ENCODE measurements around the gene VWCE.

VWCE gene

DNA sequence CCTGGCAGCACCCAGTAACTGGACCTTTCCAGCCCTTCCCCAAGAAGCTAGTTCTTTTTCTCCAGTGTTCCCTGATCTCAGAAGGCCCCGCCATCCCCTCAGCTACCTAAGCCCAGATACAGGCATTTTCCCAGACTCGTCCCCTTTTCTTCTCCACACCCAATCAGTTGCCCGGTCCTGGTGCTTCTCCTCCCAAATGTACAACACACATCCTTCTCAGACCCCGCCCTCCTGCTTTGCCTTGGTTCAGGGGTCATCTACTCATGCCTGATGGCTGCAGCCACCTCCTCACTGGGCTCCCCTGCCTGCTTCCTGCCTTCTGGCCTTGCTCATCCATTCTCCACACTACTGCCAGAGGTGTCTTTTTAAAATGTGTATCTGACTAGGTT, 44.4 kb upstream of the VWCE start:
- TF ChIP-seq, protein P1, sequence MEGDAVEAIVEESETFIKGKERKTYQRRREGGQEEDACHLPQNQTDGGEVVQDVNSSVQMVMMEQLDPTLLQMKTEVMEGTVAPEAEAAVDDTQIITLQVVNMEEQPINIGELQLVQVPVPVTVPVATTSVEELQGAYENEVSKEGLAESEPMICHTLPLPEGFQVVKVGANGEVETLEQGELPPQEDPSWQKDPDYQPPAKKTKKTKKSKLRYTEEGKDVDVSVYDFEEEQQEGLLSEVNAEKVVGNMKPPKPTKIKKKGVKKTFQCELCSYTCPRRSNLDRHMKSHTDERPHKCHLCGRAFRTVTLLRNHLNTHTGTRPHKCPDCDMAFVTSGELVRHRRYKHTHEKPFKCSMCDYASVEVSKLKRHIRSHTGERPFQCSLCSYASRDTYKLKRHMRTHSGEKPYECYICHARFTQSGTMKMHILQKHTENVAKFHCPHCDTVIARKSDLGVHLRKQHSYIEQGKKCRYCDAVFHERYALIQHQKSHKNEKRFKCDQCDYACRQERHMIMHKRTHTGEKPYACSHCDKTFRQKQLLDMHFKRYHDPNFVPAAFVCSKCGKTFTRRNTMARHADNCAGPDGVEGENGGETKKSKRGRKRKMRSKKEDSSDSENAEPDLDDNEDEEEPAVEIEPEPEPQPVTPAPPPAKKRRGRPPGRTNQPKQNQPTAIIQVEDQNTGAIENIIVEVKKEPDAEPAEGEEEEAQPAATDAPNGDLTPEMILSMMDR (IDR thresholded peaks at IDR 0.05; ENCODE audit: control insufficient read depth, extremely low read depth, insufficient read depth), result no peak
- no peak for DNase-seq (ENCODE audit: low read depth)

GRCh38 chr11:61338783-61339489, 43.8 kb upstream of the VWCE start:
- TF ChIP-seq, protein P1 (IDR thresholded peaks at IDR 0.05; ENCODE audit: control insufficient read depth, extremely low read depth, insufficient read depth), result no peak
- DNase-seq (ENCODE audit: low read depth), result no peak
- no peak overlapping the region for H3K4me3 ChIP-seq (ENCODE audit: low read depth, low read length)

More for the DNA sequence above, 44.4 kb upstream of the VWCE start:
- no peak overlapping the region for H3K4me3 ChIP-seq (ENCODE audit: low read depth, low read length)

DNA sequence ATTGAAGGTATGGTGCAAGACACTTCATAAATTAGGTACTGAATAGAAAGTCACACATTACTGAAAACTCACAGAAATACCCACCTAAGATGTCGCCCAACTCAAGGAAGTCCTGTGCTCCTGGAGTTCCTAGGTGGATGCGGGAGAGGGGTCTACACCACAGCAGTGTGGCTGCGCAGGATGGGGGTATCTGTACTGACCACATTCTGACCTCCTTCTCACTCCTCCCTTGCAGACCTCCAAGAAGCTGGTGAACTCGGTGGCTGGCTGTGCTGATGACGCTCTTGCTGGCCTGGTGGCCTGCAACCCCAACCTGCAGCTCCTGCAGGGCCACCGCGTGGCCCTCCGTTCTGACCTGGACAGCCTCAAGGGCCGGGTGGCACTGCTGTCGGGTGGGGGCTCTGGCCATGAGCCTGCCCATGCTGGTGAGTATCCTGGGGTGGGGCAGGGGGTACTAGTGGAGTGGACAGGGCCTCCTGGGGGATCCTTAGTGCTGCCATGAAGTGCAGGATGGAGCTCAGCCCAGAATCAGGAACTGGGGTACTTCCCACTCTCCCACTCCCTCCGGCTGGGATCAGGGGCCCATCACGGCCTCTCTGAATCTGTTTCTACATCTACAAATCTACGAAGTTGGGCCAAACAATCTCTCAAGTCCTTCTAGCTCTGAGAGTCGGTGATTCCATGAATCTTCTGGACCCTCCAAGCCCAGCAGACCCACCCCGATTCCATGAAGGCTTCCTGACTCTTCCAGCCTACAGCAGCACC, 42.8 kb upstream of the VWCE start:
- TF ChIP-seq, protein P1 (IDR thresholded peaks at IDR 0.05; ENCODE audit: control insufficient read depth, extremely low read depth, insufficient read depth), result no peak
- DNase-seq (ENCODE audit: low read depth), result no peak
- H3K4me3 ChIP-seq (ENCODE audit: low read depth, low read length), result no peak overlapping the region

GRCh38 chr11:61336171-61336935, 41.2 kb upstream of the VWCE start:
- H3K4me3 ChIP-seq (ENCODE audit: low read depth, low read length), result no peak overlapping the region
- TF ChIP-seq, protein P1 (IDR thresholded peaks at IDR 0.05; ENCODE audit: control insufficient read depth, extremely low read depth, insufficient read depth), result peak; percentile 94
- DNase-seq (ENCODE audit: low read depth), result peak; percentile 65

GRCh38 chr11:61335355-61335710, 40.2 kb upstream of the VWCE start:
- no peak for DNase-seq (ENCODE audit: low read depth)
- TF ChIP-seq, protein P1 (IDR thresholded peaks at IDR 0.05; ENCODE audit: control insufficient read depth, extremely low read depth, insufficient read depth), result no peak
- H3K4me3 ChIP-seq (ENCODE audit: low read depth, low read length), result no peak overlapping the region

DNA sequence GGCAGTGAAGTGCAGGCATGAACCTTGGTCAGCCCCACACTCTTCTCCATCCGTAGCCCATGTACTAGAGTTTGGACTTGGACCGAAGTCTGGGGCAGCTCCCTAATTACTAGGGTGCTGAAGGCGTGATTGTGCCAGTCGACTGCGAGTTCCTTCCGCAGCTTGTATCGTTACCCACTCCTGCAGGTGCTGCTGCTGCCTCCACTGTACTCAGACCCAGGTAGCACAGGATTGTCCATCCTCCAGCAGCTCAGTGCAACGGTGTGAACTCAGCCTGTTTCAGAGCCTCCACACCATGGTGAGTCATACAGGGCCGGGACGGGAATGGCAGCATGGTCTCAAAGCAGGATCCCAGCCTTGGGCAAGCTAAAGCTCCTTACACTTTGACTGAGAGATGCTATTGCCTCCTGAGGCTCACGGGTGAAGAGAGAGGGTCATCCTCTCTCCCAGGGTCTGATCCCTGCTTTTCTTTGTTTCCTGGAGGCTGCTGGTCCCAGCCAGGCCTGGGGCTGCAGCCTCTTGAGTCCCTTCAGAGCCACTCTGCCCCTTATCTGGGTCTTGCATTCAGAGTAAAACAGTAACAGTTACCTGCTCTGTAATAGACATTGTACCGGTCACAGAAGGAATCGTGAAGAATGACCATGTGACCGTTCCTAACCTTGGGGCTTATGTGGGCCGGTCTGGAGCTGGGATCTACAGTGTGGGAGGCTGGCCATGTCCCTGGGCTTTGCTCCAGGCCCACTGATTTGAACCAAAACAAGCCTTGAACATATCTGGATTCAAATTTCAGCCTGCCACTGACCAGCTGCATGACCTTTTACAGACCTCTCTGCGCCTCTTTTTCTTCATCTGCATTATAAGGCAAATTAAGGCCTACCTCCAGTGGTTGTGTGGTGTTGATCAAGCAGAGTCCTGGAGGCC, 39.6 kb upstream of the VWCE start:
- H3K4me3 ChIP-seq (ENCODE audit: low read depth, low read length), result no peak overlapping the region
- no peak for DNase-seq (ENCODE audit: low read depth)
- TF ChIP-seq, protein P1 (IDR thresholded peaks at IDR 0.05; ENCODE audit: control insufficient read depth, extremely low read depth, insufficient read depth), result no peak

Data from LNCaP clone FGC (cell line).